H1 (cell line): ENCODE results near the gene ZNF366.

Source experiments
- BRCA1 ChIP-seq: IDR thresholded peaks from 2 replicates; pipeline ENCODE4 v1.6.1; 2012; ENCODE audit warnings: low read depth, low read length, improper control_type of control experiment
- CTCF ChIP-seq, 3 experiments: IDR thresholded peaks; 1 replicate in 2 of 3; 2 replicates in 1 of 3; pipeline versions ENCODE4 v1.5.1 to v1.6.1; 2011; ENCODE audit warnings: low read length in 3 of 3, mild to moderate bottlenecking in 3 of 3, inconsistent platforms in 2 of 3, low read depth in 1 of 3, moderate library complexity in 1 of 3; ENCODE audit not compliant: insufficient read depth in 1 of 3; ENCODE audit errors: control extremely low read depth in 1 of 3
- POLR2A ChIP-seq, 2 experiments: IDR thresholded peaks; 1 replicate in 1 of 2; 2 replicates in 1 of 2; pipeline ENCODE4 v1.6.1; 2011; ENCODE audit warnings: low read depth in 2 of 2, low read length in 2 of 2, mild to moderate bottlenecking in 2 of 2; ENCODE audit errors: control extremely low read depth in 1 of 2

- TF ChIP-seq CTCF (IDR thresholded peaks at IDR 0.05; ENCODE audit: control extremely low read depth in 1 of 3, insufficient read depth in 1 of 3, low read depth in 1 of 3, low read length in 3 of 3) (no peak), BRCA1 (no peak), POLR2A (IDR thresholded peaks at IDR 0.05; ENCODE audit: control extremely low read depth in 1 of 2, low read depth in 2 of 2, low read length in 2 of 2) (no peak)
These were observed 51.7 kb downstream of the ZNF366 start for GRCh38 chr5:72455476-72455875.
